ENCODE data around the gene SCARF2. TPM values are rescaled to one million over a fixed set of nuclear protein-coding genes. Genes with fewer than 3 reads are reported as not detected.

The SCARF2 gene
- polyA plus RNA-seq, 1 donor from 2014 or later = 5.0 TPM

DNA sequence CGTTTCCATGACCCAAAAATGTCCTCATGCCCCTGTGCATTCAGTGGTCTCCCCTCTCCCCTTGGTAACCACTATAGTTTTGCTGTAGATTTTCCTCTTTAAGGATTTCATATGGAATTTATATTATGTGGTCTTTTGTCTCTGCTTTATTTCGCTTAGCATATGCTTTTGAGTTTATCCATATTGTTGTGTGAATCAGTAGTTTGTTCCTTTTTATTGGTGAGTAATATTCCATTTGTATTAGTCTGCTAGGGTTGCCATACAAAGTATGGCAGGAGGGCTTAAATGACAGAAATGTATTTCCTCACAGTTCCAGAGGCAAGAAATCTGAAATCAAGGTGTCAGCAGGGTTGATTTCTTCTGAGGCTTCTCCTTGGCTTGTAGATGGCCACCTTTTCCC, 40.1 kb downstream of the SCARF2 start:
- no peak overlapping the region for H3K27ac ChIP-seq (ENCODE audit: low read length)
- no peaks in the 10 kb centered on the region for H3K9me3 ChIP-seq (ENCODE audit: low read length)
- H3K9ac ChIP-seq (ENCODE audit: low read length) = no peak overlapping the region
- H3K9me2 ChIP-seq (ENCODE audit: insufficient read depth, low read length) = no peaks in the 10 kb centered on the region
- no peak overlapping the region for H2AFZ ChIP-seq (ENCODE audit: low read depth, low read length)
- H3F3A ChIP-seq (ENCODE audit: insufficient read depth, low read length, poor library complexity, severe bottlenecking) = peaks cover 3% of the 10 kb centered on the region
- H4K20me1 ChIP-seq (ENCODE audit: insufficient read depth) = peaks cover 4% of the 10 kb centered on the region
- peak overlapping the region; percentile 15 for H3K4me2 ChIP-seq (ENCODE audit: low read length)
- peak overlapping the region; percentile 100 for H3K4me3 ChIP-seq (ENCODE audit: low read length)
- TF ChIP-seq EP300 (conservative IDR thresholded peaks at IDR 0.05; ENCODE audit: poor library complexity, severe bottlenecking) = no peak
- no peaks in the 10 kb centered on the region for H3K36me3 ChIP-seq (ENCODE audit: insufficient read depth, low read length)
- H3K27me3 ChIP-seq (ENCODE audit: insufficient read depth, low read depth, low read length) = no peaks in the 10 kb centered on the region
- H3K79me2 ChIP-seq (replicated peaks; ENCODE audit: insufficient read depth, low read length) = peaks cover 50% of the 10 kb centered on the region

DNA sequence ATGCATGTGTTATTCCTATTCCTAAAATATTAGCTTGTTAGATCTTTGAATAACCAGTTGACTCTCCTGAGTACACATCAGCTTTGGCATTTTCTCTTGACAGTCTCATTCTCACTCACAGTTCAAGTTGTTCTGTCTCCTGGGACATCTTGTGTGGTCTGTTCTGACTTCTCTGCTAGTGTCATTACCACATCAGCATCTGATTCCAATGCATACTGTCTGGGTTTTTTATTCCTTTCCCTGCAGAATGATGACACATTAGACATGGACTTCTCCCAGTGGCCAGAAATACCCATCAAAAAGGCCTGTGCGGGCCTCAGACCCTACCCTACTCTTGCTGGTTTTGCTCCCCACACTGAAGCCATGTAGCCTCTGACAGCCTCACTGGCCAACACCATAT, 41.0 kb downstream of the SCARF2 start:
- Histone ChIP-seq H3K27ac (ENCODE audit: low read length) (peak overlapping the region; percentile 44), H2AFZ (ENCODE audit: low read depth, low read length) (no peak overlapping the region), H3K9me2 (ENCODE audit: insufficient read depth, low read length) (no peaks in the 10 kb centered on the region), H3K4me3 (ENCODE audit: low read length) (peak overlapping the region; percentile 100), H3K36me3 (ENCODE audit: insufficient read depth, low read length) (no peaks in the 10 kb centered on the region), H3K9ac (ENCODE audit: low read length) (peak overlapping the region; percentile 19), H3K9me3 (ENCODE audit: low read length) (no peaks in the 10 kb centered on the region), H3K27me3 (ENCODE audit: insufficient read depth, low read depth, low read length) (no peaks in the 10 kb centered on the region), H3K4me2 (ENCODE audit: low read length) (peak overlapping the region; percentile 63), H4K20me1 (ENCODE audit: insufficient read depth) (peaks cover 4% of the 10 kb centered on the region), H3F3A (ENCODE audit: insufficient read depth, low read length, poor library complexity, severe bottlenecking) (peaks cover 3% of the 10 kb centered on the region), H3K79me2 (replicated peaks; ENCODE audit: insufficient read depth, low read length) (peaks cover 50% of the 10 kb centered on the region)
- no peak for TF ChIP-seq SMC3 (conservative IDR thresholded peaks at IDR 0.05; ENCODE audit: poor library complexity)
- TF ChIP-seq EP300 (conservative IDR thresholded peaks at IDR 0.05; ENCODE audit: poor library complexity, severe bottlenecking) = peak; percentile 55
- TF ChIP-seq POLR2AphosphoS5 (IDR thresholded peaks at IDR 0.05) = peak; percentile 52

DNA sequence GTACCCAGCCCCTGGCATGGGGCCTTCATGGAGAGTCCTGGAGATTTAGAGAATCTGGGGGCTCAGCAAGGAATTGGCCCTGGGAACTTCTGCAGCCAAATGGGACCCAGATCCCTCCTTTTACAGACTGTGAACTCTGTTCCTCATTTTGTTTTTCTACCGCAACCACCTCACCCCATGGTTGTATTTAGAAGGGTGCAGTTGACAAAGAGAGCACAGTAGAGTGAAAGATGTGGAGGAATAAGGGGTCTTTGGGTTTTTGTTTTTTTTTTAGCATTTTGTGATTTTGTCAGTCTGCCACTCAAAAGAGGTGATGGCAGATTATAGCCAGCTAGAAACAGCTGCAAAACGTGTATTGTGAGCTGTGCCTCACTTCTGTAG, 41.7 kb downstream of the SCARF2 start:
- H3K9me3 ChIP-seq (ENCODE audit: low read length) = no peaks in the 10 kb centered on the region
- no peaks in the 10 kb centered on the region for H3K27me3 ChIP-seq (ENCODE audit: insufficient read depth, low read depth, low read length)
- peak overlapping the region; percentile 19 for H3K9ac ChIP-seq (ENCODE audit: low read length)
- peaks cover 4% of the 10 kb centered on the region for H4K20me1 ChIP-seq (ENCODE audit: insufficient read depth)
- H3K4me2 ChIP-seq (ENCODE audit: low read length) = peak overlapping the region; percentile 63
- H3K9me2 ChIP-seq (ENCODE audit: insufficient read depth, low read length) = no peaks in the 10 kb centered on the region
- no peaks in the 10 kb centered on the region for H3K36me3 ChIP-seq (ENCODE audit: insufficient read depth, low read length)
- H3K27ac ChIP-seq (ENCODE audit: low read length) = peak overlapping the region; percentile 26
- H3K79me2 ChIP-seq (replicated peaks; ENCODE audit: insufficient read depth, low read length) = peaks cover 49% of the 10 kb centered on the region
- H3F3A ChIP-seq (ENCODE audit: insufficient read depth, low read length, poor library complexity, severe bottlenecking) = peaks cover 3% of the 10 kb centered on the region
- no peak for TF ChIP-seq POLR2AphosphoS5 (IDR thresholded peaks at IDR 0.05)
- no peak for TF ChIP-seq MXI1 (conservative IDR thresholded peaks at IDR 0.05; ENCODE audit: poor library complexity, severe bottlenecking)
- no peak for TF ChIP-seq TAF1 (IDR thresholded peaks at IDR 0.05; ENCODE audit: low read depth)
- no peak for TF ChIP-seq EP300 (conservative IDR thresholded peaks at IDR 0.05; ENCODE audit: poor library complexity, severe bottlenecking)
- TF ChIP-seq, protein P1, sequence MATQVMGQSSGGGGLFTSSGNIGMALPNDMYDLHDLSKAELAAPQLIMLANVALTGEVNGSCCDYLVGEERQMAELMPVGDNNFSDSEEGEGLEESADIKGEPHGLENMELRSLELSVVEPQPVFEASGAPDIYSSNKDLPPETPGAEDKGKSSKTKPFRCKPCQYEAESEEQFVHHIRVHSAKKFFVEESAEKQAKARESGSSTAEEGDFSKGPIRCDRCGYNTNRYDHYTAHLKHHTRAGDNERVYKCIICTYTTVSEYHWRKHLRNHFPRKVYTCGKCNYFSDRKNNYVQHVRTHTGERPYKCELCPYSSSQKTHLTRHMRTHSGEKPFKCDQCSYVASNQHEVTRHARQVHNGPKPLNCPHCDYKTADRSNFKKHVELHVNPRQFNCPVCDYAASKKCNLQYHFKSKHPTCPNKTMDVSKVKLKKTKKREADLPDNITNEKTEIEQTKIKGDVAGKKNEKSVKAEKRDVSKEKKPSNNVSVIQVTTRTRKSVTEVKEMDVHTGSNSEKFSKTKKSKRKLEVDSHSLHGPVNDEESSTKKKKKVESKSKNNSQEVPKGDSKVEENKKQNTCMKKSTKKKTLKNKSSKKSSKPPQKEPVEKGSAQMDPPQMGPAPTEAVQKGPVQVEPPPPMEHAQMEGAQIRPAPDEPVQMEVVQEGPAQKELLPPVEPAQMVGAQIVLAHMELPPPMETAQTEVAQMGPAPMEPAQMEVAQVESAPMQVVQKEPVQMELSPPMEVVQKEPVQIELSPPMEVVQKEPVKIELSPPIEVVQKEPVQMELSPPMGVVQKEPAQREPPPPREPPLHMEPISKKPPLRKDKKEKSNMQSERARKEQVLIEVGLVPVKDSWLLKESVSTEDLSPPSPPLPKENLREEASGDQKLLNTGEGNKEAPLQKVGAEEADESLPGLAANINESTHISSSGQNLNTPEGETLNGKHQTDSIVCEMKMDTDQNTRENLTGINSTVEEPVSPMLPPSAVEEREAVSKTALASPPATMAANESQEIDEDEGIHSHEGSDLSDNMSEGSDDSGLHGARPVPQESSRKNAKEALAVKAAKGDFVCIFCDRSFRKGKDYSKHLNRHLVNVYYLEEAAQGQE (IDR thresholded peaks at IDR 0.05; ENCODE audit: borderline replicate concordance) = no peak
- no peak for TF ChIP-seq SMC3 (conservative IDR thresholded peaks at IDR 0.05; ENCODE audit: poor library complexity)
- TF ChIP-seq RAD21 (conservative IDR thresholded peaks at IDR 0.05) = no peak
- TF ChIP-seq, protein P2, sequence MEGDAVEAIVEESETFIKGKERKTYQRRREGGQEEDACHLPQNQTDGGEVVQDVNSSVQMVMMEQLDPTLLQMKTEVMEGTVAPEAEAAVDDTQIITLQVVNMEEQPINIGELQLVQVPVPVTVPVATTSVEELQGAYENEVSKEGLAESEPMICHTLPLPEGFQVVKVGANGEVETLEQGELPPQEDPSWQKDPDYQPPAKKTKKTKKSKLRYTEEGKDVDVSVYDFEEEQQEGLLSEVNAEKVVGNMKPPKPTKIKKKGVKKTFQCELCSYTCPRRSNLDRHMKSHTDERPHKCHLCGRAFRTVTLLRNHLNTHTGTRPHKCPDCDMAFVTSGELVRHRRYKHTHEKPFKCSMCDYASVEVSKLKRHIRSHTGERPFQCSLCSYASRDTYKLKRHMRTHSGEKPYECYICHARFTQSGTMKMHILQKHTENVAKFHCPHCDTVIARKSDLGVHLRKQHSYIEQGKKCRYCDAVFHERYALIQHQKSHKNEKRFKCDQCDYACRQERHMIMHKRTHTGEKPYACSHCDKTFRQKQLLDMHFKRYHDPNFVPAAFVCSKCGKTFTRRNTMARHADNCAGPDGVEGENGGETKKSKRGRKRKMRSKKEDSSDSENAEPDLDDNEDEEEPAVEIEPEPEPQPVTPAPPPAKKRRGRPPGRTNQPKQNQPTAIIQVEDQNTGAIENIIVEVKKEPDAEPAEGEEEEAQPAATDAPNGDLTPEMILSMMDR (IDR thresholded peaks at IDR 0.05; ENCODE audit: poor library complexity, severe bottlenecking) = no peak
- TF ChIP-seq EZH2 (IDR thresholded peaks at IDR 0.05; ENCODE audit: borderline replicate concordance, insufficient read depth, low read length, poor library complexity, severe bottlenecking) = no peak
- no peak overlapping the region for H2AFZ ChIP-seq (ENCODE audit: low read depth, low read length)
- peak overlapping the region; percentile 100 for H3K4me3 ChIP-seq (ENCODE audit: low read length)

Measured in neural cell (in vitro differentiated cells).